IPS-11a (cell line): Measurements from ENCODE around the gene ELL.

Experiments
- H3K4me3 ChIP-seq: one replicate; pipeline ENCODE4 v1.5.1; 2013; ENCODE audit warnings: low read depth, low read length, control low read depth

The ELL gene

DNA sequence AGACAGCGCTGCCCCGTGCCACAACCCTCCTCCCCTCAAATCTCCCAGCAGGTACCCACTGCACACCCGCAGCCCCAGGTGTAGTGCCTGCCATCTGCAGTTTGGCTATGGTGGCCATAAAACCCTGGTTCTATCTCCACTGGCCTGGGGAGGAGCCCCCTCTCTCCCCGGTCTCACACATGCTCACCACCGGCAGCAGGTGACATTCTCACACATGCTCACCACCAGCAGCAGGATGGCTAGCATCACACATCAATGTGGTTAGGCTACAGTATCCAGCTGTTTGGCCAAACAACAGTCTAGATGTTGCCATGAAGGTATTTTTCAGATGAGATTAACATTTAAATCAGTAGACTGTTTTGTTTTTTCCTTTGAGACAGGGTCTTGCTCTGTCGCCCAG, 31.1 kb downstream of the ELL start:
- H3K4me3 ChIP-seq = no peak overlapping the region

DNA sequence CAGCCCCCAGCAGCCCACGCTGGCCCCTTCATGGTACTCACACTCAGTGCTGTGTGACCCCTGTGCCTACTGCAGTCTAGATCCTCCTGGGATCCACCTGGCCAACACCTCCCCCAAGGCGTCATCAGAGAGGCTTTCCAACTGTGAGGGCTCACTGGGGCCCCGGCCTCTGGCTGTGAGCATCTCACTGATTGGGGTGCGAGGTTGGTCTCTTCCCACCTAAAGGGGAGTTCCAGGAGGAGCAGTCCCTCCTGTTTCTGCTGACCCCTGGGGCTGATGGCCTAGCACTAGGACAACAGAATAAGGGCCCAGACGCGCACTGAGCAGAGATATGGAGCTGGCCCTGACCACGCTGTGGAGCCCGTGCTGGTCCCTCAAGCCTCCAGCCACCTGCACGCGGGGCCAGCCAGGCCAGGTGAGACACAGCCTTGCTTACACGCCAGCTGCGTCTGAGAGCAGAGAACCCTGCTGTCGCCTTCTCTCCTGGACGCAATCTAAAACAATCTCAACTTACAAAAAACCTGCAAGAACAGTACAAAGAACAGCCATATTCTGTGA, 32.2 kb downstream of the ELL start:
- no peak overlapping the region for H3K4me3 ChIP-seq

DNA sequence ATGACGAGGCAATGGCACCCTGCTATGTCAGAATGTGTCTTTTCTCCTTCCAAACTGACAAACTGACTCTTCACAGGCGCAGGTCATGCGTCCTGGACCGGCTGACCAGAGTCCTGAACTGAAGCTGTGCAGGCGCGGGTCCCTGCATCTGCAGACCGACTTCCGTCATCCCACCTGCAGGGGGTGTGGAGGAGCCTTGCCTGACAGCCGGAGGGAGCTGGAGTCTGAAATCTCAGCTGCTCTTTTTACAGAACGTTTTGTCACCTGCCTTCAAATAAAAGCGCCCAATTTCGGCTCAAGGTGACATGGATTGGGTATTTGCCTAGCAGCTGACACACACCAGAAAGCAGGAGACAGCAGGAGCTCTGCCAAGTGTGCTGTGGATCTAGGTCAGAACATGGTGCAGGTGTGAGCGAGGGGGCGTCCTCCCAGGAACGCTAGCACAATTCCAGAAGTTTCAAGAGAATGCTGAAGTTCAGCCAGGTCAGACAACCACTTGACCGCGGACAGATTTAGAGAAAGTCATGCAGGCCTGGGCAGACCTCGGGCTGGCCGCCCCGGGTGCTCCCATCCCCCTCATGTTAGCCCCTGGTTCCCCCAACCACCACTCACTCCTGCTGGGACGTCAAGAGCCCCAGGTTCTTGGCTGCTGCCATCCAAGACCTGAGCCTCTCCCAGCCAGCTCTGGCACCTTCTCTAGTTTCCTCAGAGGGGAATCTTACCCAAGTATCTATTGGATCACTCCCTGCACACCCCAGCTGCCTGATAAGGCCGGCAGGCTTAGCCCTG, 32.8 kb downstream of the ELL start:
- H3K4me3 ChIP-seq = no peak overlapping the region

DNA sequence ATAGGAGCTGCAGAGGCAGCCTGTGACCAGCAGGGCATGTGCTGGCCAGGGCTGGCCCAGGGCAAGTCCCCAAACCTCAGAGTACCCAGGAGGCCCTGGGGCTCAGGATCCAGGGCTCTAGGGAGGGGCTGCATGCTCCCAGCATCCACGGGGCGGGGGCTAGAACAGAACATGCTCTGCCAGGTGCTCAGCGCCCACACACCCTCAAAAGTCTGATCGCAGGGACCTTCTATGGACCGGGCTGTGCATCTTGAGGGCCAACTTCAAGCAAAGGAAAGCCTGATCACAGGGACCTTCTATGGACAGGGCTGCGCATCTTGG, 33.5 kb downstream of the ELL start:
- H3K4me3 ChIP-seq = no peak overlapping the region

DNA sequence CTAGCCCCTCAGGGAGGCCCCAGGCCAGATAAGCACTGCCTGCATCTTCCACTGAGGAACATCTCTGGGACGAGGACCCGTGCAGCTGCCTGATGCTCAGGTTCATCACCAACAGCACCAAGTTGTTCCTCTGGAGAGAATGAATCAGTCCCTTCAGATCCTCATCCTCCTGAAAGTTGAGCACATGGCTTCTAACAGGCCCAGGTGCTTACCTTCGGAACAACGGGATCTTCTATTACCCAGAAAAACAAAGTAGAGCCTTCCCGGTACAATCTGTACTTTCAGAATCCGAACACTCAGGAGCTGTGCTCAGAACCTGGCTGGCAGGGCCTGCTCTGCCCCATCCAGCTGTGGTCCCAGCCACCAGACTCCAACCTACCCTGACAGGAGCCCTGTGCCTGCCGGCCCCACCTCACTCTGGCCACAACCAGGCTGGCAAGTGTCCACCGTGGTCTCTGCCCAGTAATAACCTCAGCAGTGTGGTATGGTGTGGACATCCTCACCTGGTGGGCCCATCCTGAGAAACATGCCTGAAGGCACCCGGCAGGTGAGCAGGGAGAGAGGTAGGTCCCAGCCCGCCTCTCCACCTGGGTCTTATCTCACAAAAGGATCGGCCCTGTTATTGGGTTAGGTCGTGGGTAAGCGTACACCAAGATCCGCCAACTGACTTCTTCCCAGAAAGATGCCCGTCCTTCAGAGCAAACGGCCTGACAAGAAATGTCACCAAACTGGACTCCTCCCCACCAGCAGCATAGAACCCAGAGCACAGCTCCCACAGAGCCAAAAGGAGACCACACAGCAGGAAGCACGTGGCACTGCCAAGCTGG, 34.1 kb downstream of the ELL start:
- H3K4me3 ChIP-seq = no peak overlapping the region

DNA sequence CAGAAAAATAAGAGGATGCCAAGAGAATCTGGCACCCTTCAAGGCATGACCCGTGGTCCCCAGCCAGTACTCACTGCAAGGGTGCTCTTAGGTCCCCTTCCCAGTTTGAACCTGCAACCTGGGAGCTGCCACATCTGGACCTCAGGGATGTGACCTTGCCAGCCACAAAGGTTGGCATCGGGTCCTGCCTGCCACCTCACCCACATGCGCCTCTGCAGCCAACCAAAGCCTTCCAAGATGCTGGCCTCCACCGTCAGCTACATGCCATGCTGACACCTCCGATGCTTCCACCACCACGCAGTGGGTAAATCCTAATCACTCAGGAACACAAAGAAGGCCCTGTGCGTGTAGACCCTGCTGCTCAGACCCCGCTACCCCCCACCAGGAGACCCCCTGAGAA, 35.1 kb downstream of the ELL start:
- no peak overlapping the region for H3K4me3 ChIP-seq

DNA sequence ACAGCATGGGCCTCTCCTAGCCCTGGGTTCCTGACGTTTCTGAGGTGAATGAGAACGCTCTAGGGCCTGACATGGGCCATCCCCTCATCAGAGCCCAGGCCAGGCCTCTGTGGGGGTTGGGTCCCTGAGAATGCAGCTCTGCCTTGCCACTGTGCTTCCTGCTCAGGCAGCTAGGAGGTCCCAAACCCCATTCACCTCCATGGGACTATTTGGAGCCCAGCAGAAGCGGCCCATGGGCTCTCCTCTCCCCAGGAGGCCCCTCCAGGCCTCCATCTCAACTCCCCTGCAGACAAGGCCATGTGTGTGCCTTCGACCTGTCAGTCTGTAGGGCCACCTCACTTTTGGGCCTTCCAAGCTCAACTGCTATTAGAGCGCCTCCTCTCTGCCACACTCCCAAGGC, 36.9 kb downstream of the ELL start:
- no peak overlapping the region for H3K4me3 ChIP-seq

DNA sequence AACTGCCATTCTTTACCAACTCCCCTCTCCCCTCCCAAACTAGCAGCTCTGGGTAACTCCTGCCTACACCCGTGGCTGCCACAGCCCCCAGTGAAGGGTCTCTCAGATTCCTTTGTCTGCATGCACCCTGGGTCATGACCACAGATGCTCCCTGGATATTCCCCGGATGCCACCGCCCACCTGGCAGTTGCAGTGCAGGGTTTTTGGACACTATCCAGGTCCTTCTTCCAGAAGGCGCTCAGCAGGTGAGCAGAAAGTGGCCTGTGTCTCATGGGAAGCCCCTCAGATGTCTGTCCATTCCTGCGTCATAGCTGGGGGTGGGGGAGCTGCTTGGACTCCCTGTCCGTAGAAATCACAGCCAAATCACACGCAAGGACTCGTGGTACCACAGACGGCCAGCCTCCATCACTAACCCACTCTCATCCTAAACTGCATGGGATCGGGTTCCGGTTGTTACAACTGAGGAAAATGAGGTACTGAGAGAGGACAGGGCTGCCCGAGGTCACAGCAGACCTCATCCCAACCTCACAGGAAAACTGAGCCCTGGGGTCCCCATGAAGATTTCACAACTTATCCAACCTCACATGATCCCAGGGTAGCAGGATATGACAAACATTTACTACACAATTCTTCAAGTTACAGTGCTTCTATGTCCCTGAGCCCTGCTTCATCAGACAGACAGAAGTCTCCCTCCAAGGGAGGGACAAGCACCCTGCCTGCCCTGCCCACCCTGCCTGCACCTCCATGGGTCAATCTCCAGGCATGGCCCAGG, 38.6 kb downstream of the ELL start:
- no peak overlapping the region for H3K4me3 ChIP-seq

DNA sequence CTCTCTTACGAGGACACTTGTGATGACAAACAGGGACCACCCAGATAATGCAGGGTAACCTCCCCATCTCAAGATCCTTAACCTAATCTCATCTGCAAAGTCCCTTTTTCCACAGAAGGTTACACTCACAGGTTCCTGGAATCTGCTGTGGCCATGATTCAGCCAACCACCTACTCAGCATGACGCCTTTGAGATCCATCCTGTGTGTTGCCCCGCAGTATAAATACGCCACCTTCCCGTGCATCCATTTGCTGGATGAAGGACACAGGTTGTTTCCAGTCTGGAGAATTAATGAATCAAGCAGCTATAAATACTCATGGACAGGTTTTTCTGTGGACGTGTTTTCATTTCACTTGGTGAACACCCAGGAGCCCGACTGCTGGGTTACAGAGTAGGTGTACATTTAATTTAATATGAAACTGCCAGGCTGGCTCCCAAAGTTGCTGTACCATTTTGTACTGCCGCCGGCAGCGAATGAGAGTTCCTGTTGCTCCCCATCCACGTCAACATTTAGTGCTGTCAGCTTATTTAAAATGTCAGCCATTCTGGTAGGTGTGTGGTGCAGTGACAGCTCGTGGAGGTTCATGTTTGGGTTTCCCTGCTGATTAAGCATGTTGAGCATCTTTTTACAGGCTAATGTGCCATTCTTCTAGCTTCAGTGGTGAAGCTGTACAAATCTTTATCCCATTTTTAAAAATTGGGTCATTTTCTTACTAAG, 40.2 kb downstream of the ELL start:
- no peak overlapping the region for H3K4me3 ChIP-seq

DNA sequence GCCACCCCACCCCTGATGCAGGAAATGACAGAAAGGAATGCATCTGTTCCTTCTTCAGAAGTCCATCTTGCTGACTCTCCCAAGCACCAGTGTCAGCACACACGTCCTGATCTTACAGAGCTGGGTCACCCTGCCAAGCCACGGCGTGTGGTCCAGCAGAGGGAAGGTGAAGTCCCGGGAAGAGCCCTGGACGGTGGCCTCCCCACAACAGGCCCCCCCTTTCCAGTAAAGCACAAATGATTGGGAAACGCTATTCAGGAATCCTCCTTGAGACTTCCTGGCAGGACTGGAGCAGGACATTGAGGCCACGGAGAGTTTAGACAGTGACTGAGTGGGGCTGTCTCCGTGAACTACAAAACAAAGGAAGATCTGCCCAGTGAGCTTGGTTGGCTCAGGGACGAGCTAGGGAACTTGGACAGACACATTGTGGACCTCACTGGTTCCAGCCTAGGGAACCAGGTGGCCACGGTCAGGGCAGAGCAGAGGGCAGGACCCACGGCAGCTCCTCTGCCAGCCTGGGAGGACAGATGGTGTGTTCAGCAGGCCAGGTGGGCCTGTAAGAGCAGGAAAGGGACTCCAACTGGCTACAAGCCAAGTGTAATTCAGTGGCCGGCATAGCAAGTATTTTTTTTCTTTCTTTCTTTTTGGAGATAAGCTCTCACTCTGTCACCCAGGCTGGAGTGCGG, 41.7 kb downstream of the ELL start:
- no peak overlapping the region for H3K4me3 ChIP-seq

DNA sequence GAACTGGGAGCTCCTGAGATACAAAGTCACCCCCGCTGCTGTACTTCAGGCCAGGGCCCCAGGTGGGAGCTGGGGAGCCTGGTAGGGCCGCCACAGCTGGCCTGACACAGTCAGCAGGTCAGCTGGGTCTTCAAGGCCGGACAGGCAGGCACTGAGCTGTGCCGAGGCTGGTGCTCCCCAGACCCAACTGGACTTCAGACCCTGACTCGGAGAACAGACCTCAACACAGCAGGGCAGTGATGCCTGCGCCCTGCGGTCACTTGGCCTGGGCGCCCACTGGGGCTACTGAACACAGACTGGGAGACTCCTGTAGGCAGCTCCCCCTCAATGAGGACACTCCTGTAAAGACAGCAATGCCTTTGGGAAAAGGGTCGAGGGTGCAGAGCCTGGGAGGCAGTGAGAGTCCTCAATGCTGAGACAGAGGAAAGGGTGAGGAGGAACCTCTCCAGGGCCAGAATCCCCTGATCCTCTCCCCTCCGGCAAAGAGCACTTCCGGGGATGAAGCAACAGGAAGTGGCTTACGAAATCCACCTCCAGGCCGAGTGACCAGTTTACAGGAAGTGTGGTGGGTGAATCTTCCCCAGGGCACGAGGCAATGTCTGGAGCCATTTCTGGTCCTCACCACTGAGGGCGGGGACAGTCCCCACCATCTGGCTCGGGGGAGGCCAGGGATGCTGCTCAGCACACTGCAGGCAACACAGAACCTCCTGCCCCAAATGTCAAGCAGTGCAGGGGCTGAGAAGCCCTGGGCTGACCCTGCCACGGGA, 43.1 kb downstream of the ELL start:
- H3K4me3 ChIP-seq = no peak overlapping the region

DNA sequence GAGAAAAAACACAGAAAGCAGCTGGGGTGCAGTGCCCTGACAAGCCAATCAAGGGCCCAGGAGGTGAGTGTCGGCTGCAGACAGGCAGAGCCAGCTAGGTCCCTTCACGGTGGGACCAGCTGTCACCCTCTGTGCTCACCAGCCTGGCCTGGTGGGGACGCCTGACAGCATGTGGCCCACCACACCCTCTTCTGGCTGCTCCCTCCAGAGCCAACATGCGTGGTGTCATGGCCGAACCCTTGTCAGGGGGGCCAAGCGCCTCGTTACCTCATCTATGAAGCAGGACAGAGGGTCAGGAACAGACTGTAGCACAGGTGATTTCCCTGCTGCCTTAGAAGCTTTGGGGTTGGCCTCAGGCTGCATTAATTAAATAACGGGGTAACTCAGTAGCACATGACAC, 43.9 kb downstream of the ELL start:
- H3K4me3 ChIP-seq = no peak overlapping the region

DNA sequence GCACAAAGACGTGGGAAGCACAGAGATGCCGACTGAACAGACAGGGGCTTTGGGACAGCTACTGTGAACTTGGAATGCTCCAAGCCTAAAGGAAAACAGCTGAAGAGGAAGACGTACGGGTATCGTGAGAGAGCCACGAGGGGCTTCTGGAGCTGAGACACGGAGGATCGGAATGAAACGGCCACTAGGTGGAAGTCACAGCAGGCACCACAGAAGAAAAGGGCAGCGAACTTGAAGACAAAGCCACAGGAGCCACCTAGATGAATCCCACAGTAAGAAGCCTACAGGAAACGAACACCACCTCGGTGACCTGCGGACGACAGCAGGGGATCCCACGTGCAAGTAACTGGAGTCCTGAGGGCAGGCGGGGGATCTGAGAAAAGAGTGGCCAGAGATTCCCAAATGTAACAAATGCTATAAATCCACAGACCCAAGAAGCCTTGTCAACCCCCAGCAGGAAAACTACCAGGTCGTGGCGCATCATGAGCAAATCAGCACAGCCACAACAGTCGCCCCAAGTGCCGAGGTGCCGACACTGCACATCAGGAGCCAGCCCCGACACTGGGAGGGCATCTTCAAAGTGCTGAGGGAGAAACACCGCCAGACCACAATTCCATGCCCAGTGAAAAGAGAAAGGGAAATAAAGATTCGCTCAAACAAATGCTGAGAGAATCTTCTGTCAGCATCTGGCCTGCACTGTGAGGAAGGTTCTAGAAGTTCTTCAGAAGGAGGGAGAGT, 44.7 kb downstream of the ELL start:
- no peak overlapping the region for H3K4me3 ChIP-seq

DNA sequence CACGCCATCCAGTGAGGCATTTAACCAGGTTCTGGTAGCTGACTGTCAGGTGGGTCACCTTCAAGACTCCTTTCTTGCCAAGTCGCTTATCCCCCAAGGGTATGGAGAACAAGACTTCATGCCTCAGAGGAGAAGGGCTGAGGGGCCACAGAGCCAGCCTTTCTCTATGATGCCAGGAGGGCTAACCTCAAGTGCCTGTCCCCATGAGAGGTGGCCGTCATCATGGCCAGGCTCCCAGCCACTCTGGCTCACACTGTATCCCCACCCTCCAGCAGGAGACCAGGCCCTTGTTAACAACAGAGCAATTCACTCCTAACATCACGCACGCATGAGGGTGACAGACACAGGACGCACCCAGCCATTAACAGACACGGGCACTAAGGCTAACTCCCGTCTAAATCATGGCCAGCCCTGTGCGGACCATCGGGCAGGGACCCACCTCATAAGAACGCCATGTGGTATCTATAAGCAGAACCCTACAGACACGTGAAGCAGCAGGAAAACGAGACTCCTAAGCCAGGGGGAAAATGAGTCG, 45.3 kb downstream of the ELL start:
- no peak overlapping the region for H3K4me3 ChIP-seq

DNA sequence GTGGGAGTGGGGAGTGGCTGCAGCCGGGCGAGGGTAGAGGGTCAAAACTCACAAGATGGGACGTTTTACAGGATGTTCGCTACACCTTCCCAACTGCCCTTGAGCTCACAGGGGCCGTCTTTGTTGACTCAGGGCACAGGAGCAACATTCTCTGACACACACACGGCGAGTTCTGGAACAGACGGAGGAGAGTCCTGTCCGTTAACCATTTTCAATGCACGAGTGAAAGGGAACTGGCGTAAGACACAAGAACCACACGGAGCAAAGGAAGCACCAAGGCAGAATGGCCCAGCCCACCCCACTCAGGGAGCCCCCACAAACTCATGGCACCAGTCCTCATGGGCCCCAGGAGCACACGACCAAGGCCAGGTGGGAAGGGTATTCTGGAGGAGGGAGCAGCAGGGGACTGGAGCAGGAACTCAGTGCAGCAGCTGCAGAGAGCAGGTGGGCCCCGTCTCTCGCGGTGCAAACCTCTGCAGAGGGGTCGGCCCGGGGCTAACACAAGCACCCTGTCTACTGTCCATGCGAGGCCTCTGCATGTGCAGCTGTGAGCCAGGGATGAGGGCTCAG, 46.0 kb downstream of the ELL start:
- H3K4me3 ChIP-seq = no peak overlapping the region

DNA sequence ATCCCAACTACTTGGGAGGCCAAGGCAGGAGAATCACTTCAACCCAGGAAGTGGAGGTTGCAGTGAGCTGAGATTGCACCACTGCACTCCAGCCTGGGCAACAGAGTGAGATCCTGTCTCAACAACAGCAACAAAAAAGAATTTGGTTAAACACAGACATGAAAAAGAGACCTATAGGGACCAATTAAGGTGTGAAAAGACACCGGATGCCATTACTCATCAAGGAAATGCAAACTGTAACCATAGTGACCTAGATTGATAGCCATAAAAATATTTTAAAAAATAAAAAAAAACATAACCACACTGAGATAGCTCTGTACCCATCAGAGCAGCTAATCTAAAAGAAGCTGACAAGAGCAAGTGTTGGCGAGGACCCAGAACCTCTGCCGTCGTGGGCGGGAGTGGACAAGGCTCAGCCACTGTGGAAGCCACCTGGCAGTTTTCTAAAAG, 46.8 kb downstream of the ELL start:
- no peak overlapping the region for H3K4me3 ChIP-seq

DNA sequence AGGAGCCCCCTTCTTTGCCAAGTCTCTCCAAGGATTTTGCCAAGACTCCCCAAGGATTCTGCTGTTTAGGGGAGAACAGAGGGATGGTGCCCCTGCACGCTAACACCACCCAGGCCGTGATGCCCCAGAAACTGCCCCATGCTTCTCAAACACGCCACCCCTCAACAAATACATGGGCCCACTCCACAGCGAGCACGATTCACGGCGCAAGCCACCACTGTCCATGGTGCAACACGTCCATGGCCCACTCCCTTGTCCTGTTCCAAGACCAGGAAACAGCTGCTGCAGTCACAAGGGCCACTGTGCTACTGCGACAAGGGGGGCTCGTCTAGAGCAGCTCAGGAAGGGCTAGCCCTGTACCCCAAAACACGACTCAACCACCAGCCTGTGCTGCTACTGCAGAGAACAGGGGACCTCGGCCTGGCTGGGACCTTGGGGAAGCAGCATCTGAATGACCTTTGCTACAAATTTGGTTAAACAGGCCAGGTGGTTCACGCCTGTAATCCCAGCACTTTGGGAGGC, 47.4 kb downstream of the ELL start:
- H3K4me3 ChIP-seq = no peak overlapping the region

DNA sequence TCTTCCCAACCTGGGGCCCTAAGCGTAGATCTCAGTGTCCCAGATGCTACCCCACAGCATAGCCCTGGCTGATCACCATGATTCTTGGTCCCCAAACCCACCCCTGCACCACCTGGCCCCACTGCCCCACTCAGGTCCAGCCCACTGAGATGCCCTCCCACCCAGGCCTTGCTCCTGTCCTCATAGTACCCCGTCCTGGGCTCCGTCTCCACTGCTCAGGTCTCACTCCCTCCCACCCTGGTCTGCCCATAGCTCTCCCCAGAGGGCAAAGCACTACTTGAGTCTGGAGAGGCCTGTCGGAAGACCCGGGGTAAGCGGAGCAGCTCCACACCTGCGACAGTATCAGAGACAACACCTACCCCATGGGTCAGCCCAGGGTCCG, 48.2 kb downstream of the ELL start:
- no peak overlapping the region for H3K4me3 ChIP-seq
